Measurements from ENCODE around the gene RALY. TPM values are rescaled to one million over a fixed set of nuclear protein-coding genes. Genes with fewer than 3 reads are reported as not detected.

RALY gene
- total RNA-seq, 2 donors from 2014 or later, result 136 to 182 TPM

GRCh38 chr20:34013554-34013953 lies 19.8 kb downstream of the RALY start:
- Mint-ChIP-seq H3K9me3 (no peaks in the 10 kb centered on the region), H3K27me3 (ENCODE audit: insufficient read depth) (no peaks in the 10 kb centered on the region), H3K36me3 (ENCODE audit: low read depth) (no peaks in the 10 kb centered on the region), H3K4me3 (no peak overlapping the region), H3K27ac (no peak overlapping the region), H3K4me1 (peaks cover 74% of the 10 kb centered on the region)
- WGBS, 2 experiments (ENCODE audit: insufficient coverage in 1 of 2, insufficient read length in 1 of 2), result 94 to 100% methylated on average over 2 of the region's 2 CpGs
- H3K27me3 ChIP-seq (ENCODE audit: control insufficient read depth, insufficient read depth, low read length, poor library complexity, severe bottlenecking), result no peaks in the 10 kb centered on the region
- TF ChIP-seq CTCF (conservative IDR thresholded peaks at IDR 0.05), result no peak
- no peak overlapping the region for H3K9ac ChIP-seq (ENCODE audit: extremely low read depth, low read length, poor library complexity, severe bottlenecking)
- H3K36me3 ChIP-seq (ENCODE audit: control insufficient read depth, insufficient read depth, low read length), result no peaks in the 10 kb centered on the region
- H3K27ac ChIP-seq (ENCODE audit: low read depth, low read length), result no peak overlapping the region
- no peaks in the 10 kb centered on the region for H3K9me3 ChIP-seq (ENCODE audit: control insufficient read depth, low read length)
- H3K4me1 ChIP-seq (ENCODE audit: control insufficient read depth, insufficient read depth, low read length), result peaks cover 9% of the 10 kb centered on the region
- no peak overlapping the region for H3K4me3 ChIP-seq (ENCODE audit: low read length)
- DNase-seq, result no peak

GRCh38 chr20:34014878-34015277 lies 21.2 kb downstream of the RALY start:
- 100% methylated on average over 1 of the region's 1 CpG; no CpG with 5 or more reads in 1 of the 2 experiments for WGBS, 2 experiments (ENCODE audit: insufficient coverage in 1 of 2, insufficient read length in 1 of 2)

GRCh38 chr20:34015401-34016335 lies 22.0 kb downstream of the RALY start:
- 92 to 100% methylated on average over 2 to 6 of the region's 6 CpGs for WGBS, 2 experiments (ENCODE audit: insufficient coverage in 1 of 2, insufficient read length in 1 of 2)
- H3K4me3 ChIP-seq (ENCODE audit: low read length), result no peak overlapping the region
- Mint-ChIP-seq H3K4me3 (no peak overlapping the region), H3K36me3 (ENCODE audit: low read depth) (peaks cover 7% of the 10 kb centered on the region), H3K9me3 (no peaks in the 10 kb centered on the region), H3K27me3 (ENCODE audit: insufficient read depth) (no peaks in the 10 kb centered on the region), H3K4me1 (peaks cover 60% of the 10 kb centered on the region), H3K27ac (no peak overlapping the region)
- no peaks in the 10 kb centered on the region for H3K36me3 ChIP-seq (ENCODE audit: control insufficient read depth, insufficient read depth, low read length)
- no peak overlapping the region for H3K27ac ChIP-seq (ENCODE audit: low read depth, low read length)
- no peaks in the 10 kb centered on the region for H3K27me3 ChIP-seq (ENCODE audit: control insufficient read depth, insufficient read depth, low read length, poor library complexity, severe bottlenecking)
- H3K4me1 ChIP-seq (ENCODE audit: control insufficient read depth, insufficient read depth, low read length), result peaks cover 9% of the 10 kb centered on the region
- no peaks in the 10 kb centered on the region for H3K9me3 ChIP-seq (ENCODE audit: control insufficient read depth, low read length)
- H3K9ac ChIP-seq (ENCODE audit: extremely low read depth, low read length, poor library complexity, severe bottlenecking), result no peak overlapping the region
- no peak for TF ChIP-seq CTCF (conservative IDR thresholded peaks at IDR 0.05)
- DNase-seq, result no peak

More at GRCh38 chr20:34014878-34015277, 21.2 kb downstream of the RALY start:
- Histone ChIP-seq H3K36me3 (ENCODE audit: control insufficient read depth, insufficient read depth, low read length) (no peaks in the 10 kb centered on the region), H3K4me3 (ENCODE audit: low read length) (no peak overlapping the region), H3K9ac (ENCODE audit: extremely low read depth, low read length, poor library complexity, severe bottlenecking) (no peak overlapping the region), H3K27me3 (ENCODE audit: control insufficient read depth, insufficient read depth, low read length, poor library complexity, severe bottlenecking) (no peaks in the 10 kb centered on the region), H3K4me1 (ENCODE audit: control insufficient read depth, insufficient read depth, low read length) (peaks cover 9% of the 10 kb centered on the region), H3K27ac (ENCODE audit: low read depth, low read length) (no peak overlapping the region), H3K9me3 (ENCODE audit: control insufficient read depth, low read length) (no peaks in the 10 kb centered on the region)
- Mint-ChIP-seq H3K4me3 (no peak overlapping the region), H3K27ac (no peak overlapping the region), H3K36me3 (ENCODE audit: low read depth) (no peaks in the 10 kb centered on the region), H3K27me3 (ENCODE audit: insufficient read depth) (no peaks in the 10 kb centered on the region), H3K4me1 (peaks cover 65% of the 10 kb centered on the region), H3K9me3 (no peaks in the 10 kb centered on the region)
- TF ChIP-seq CTCF (conservative IDR thresholded peaks at IDR 0.05), result no peak
- DNase-seq, result no peak

Measured in endodermal cell (in vitro differentiated cells).